ENCODE measurements around the gene OR10V1. TPM values are rescaled to one million over a fixed set of nuclear protein-coding genes. Genes with fewer than 3 reads are reported as not detected.

The OR10V1 gene
- total and polyA plus RNA-seq, 12 donors = not detected

GRCh38 chr11:59679347-59679746, 34.3 kb downstream of the OR10V1 start:
- no peak overlapping the region for H3K4me3 ChIP-seq
- no peak for DNase-seq
- H3K27me3 ChIP-seq = no peaks in the 10 kb centered on the region
- H3K36me3 ChIP-seq (replicated peaks in 1 of 2) = no peaks in the 10 kb centered on the region
- no peaks in the 10 kb centered on the region for H3K4me1 ChIP-seq (replicated peaks in 1 of 2)
- H3K9me3 ChIP-seq (replicated peaks in 1 of 3) = no peaks in the 10 kb centered on the region
- intact Hi-C loops (cut with DNase I) = loop anchor here (5.0 to 10.0 kb wide), 3 partner anchors 135 to 145 kb away; partner anchors contain the start of gene MRPL16 (in 1 of the 2)
- H3K27ac ChIP-seq = no peak overlapping the region
- no peak for TF ChIP-seq CTCF (IDR thresholded peaks at IDR 0.05)
- TF ChIP-seq POLR2A (IDR thresholded peaks at IDR 0.05) = no peak

GRCh38 chr11:59678813-59679165, 34.9 kb downstream of the OR10V1 start:
- intact Hi-C loops (cut with DNase I) = loop anchor here (5.0 to 10.0 kb wide), 3 partner anchors 136 to 144 kb away; partner anchors contain the start of gene MRPL16 (in 1 of the 2)
- 85 to 95% (median 91%) methylated on average over 3 of the region's 3 CpGs for WGBS, 4 donors
- no peak for TF ChIP-seq POLR2A (IDR thresholded peaks at IDR 0.05)
- no peak for TF ChIP-seq CTCF (IDR thresholded peaks at IDR 0.05)

GRCh38 chr11:59678118-59678812, 35.4 kb downstream of the OR10V1 start:
- TF ChIP-seq POLR2A (IDR thresholded peaks at IDR 0.05) (no peak), CTCF (IDR thresholded peaks at IDR 0.05) (no peak)
- Histone ChIP-seq H3K4me3 (no peak overlapping the region), H3K9me3 (replicated peaks in 1 of 3) (no peaks in the 10 kb centered on the region), H3K27ac (no peak overlapping the region), H3K4me1 (replicated peaks in 1 of 2) (no peaks in the 10 kb centered on the region), H3K27me3 (no peaks in the 10 kb centered on the region), H3K36me3 (replicated peaks in 1 of 2) (no peaks in the 10 kb centered on the region)
- 83 to 95% (median 90%) methylated on average over 2 of the region's 2 CpGs for WGBS, 4 donors
- intact Hi-C loops (cut with DNase I) = loop anchor here (5.0 to 10.0 kb wide), 3 partner anchors 137 to 143 kb away; partner anchors contain the start of gene MRPL16 (in 1 of the 2)
- DNase-seq = no peak

More at GRCh38 chr11:59678813-59679165, 34.9 kb downstream of the OR10V1 start:
- Histone ChIP-seq H3K27ac (no peak overlapping the region), H3K27me3 (no peaks in the 10 kb centered on the region), H3K4me1 (replicated peaks in 1 of 2) (no peaks in the 10 kb centered on the region), H3K9me3 (replicated peaks in 1 of 3) (no peaks in the 10 kb centered on the region), H3K36me3 (replicated peaks in 1 of 2) (no peaks in the 10 kb centered on the region), H3K4me3 (no peak overlapping the region)
- DNase-seq = no peak

- no peak for DNase-seq
- Histone ChIP-seq H3K4me3 (no peak overlapping the region), H3K27ac (no peak overlapping the region), H3K36me3 (replicated peaks in 1 of 2) (no peaks in the 10 kb centered on the region), H3K9me3 (replicated peaks in 1 of 3) (no peaks in the 10 kb centered on the region), H3K4me1 (replicated peaks in 1 of 2) (no peaks in the 10 kb centered on the region), H3K27me3 (no peaks in the 10 kb centered on the region)
- no peak for TF ChIP-seq CTCF (IDR thresholded peaks at IDR 0.05)
- no peak for TF ChIP-seq POLR2A (IDR thresholded peaks at IDR 0.05)
- WGBS, 4 donors = 80 to 92% (median 85%) methylated on average over 7 to 8 of the region's 8 CpGs
- intact Hi-C loops (cut with DNase I) = loop anchor here (5.0 to 10.0 kb wide), 3 partner anchors 139 to 141 kb away; partner anchors contain the start of gene MRPL16 (in 1 of the 2)
Measured at GRCh38 chr11:59676205-59676604, 37.4 kb downstream of the OR10V1 start.
